HCT116 (cell line): ENCODE measurements around the gene ACSL4. TPM values are rescaled to one million over a fixed set of nuclear protein-coding genes. Genes with fewer than 3 reads are reported as not detected.

ENCODE experiments used
- ATAC-seq: fragments of 200-7000 bp; cut with Tn5 transposase; 2 replicates; pipeline ENCODE4 v1.9.1; 2020; ENCODE audit warnings: mild to moderate bottlenecking, moderate library complexity
- BruUV-seq: library from RNA; stranded (reverse); fragments of 400-500 nt; replicated peaks from 2 replicates; lab custom pipeline; 2021; lab: Mats Ljungman, UMichigan
- CTCF ChIA-PET: fragments of 300-600 bp; sonication (Branson Sonifier 250); formaldehyde crosslinking; loops from one replicate; lab custom pipeline; 2021; ENCODE audit warnings: antibody characterized with exemption; lab: Charles Lee
- POLR2A ChIA-PET: fragments of 300-600, 350-600 bp; sonication (Branson Sonifier 250); formaldehyde crosslinking; loops from one replicate; lab custom pipeline; 2021; ENCODE audit warnings: antibody characterized with exemption; lab: Charles Lee
- RAD21 ChIA-PET, 2 experiments: fragments of 300-600 bp; sonication (Branson Sonifier 250); formaldehyde crosslinking; loops; one replicate each; lab custom pipeline; 2023; ENCODE audit warnings: low total read pairs in 2 of 2; ENCODE audit not compliant: uncharacterized antibody in 2 of 2, unreplicated experiment in 2 of 2, low non-redundant PET in 1 of 2; lab: Charles Lee
- DNase-seq: peaks from one replicate; pipeline ENCODE4 v3.0.0-alpha.2; 2010; ENCODE audit warnings: low read depth, low spot score
- H2AFZ ChIP-seq: fragments of 200-600 bp; shearing (Covaris generic), sonication (generic); 2 replicates; pipeline ENCODE4 v1.6.1; 2017; ENCODE audit warnings: low read depth, mixed run types, mixed read lengths, antibody characterized with exemption, low read length; ENCODE audit not compliant: poor library complexity, severe bottlenecking
- H3K27ac ChIP-seq: 2 replicates; pipeline ENCODE4 v1.5.1; 2012; ENCODE audit warnings: low read depth, low read length
- H3K27me3 ChIP-seq: fragments of 200-600 bp; sonication (generic); 2 replicates; pipeline ENCODE4 v1.6.1; 2016; ENCODE audit warnings: mixed run types, low read length, mixed read lengths; ENCODE audit not compliant: insufficient read depth
- H3K36me3 ChIP-seq, 2 experiments: fragments of 200-500 bp in 1 of 2; fragments of 200-600 bp in 1 of 2; sonication (Bioruptor generic) in 1 of 2; sonication (generic) in 1 of 2; 2 replicates each; pipeline versions ENCODE4 v1.5.1 to v1.6.1; 2014 to 2016; ENCODE audit warnings: low read length in 2 of 2, inconsistent platforms in 1 of 2, mixed read lengths in 1 of 2, mixed run types in 1 of 2; ENCODE audit not compliant: insufficient read depth in 2 of 2, control insufficient read depth in 1 of 2
- H3K4me1 ChIP-seq, 2 experiments: fragments of 200-600 bp in 1 of 2; sonication (generic) in 1 of 2; 2 replicates each; pipeline versions ENCODE4 v1.5.1 to v1.6.1; 2012 to 2017; ENCODE audit warnings: low read length in 2 of 2, inconsistent platforms in 1 of 2, mild to moderate bottlenecking in 1 of 2, mixed read lengths in 1 of 2, mixed run types in 1 of 2, moderate library complexity in 1 of 2; ENCODE audit not compliant: insufficient read depth in 2 of 2, control insufficient read depth in 1 of 2
- H3K4me2 ChIP-seq: fragments of 200-600 bp; sonication (generic); 2 replicates; pipeline ENCODE4 v1.6.1; 2017; ENCODE audit warnings: mixed run types, low read length, mixed read lengths
- H3K4me3 ChIP-seq, 2 experiments: fragments of 200-600 bp in 1 of 2; sonication (generic) in 1 of 2; replicated peaks in 1 of 2; 2 replicates each; pipeline ENCODE4 v1.5.1; 2011 to 2016; ENCODE audit warnings: low read length in 2 of 2, control low read depth in 1 of 2, low read depth in 1 of 2, mild to moderate bottlenecking in 1 of 2, mixed read lengths in 1 of 2, mixed run types in 1 of 2
- H3K79me2 ChIP-seq: fragments of 200-600 bp; sonication (generic); 2 replicates; pipeline ENCODE4 v1.6.1; 2017; ENCODE audit warnings: mild to moderate bottlenecking, mixed run types, low read length, moderate library complexity, mixed read lengths; ENCODE audit not compliant: insufficient read depth
- H3K9ac ChIP-seq: fragments of 200-600 bp; sonication (generic); 2 replicates; pipeline ENCODE4 v1.6.1; 2016; ENCODE audit warnings: low read length, mixed read lengths
- H3K9me2 ChIP-seq: fragments of 200-600 bp; sonication (generic), shearing (Covaris generic); 2 replicates; pipeline ENCODE4 v1.6.1; 2017; ENCODE audit warnings: mixed run types, mild to moderate bottlenecking, moderate library complexity; ENCODE audit not compliant: insufficient read depth
- H3K9me3 ChIP-seq, 2 experiments: fragments of 200-500 bp in 1 of 2; fragments of 200-600 bp in 1 of 2; sonication (Bioruptor generic) in 1 of 2; sonication (generic) in 1 of 2; 2 replicates each; pipeline ENCODE4 v1.6.1; 2014 to 2017; ENCODE audit warnings: low read length in 2 of 2, mixed read lengths in 2 of 2, inconsistent platforms in 1 of 2, low read depth in 1 of 2, mild to moderate bottlenecking in 1 of 2, mixed run types in 1 of 2, moderate library complexity in 1 of 2; ENCODE audit not compliant: control insufficient read depth in 1 of 2, insufficient read depth in 1 of 2
- H4K20me1 ChIP-seq: fragments of 200-600 bp; sonication (generic), shearing (Covaris generic); 2 replicates; pipeline ENCODE4 v1.6.1; 2017; ENCODE audit warnings: mixed run types, mild to moderate bottlenecking, moderate library complexity; ENCODE audit not compliant: insufficient read depth
- CTCF ChIP-seq, 3 experiments: fragments of 200-600 bp in 1 of 3; sonication (generic) in 1 of 3; IDR thresholded peaks in 2 of 3; conservative IDR thresholded peaks in 1 of 3; 2 replicates each; pipeline ENCODE4 v1.5.1; 2012 to 2017; ENCODE audit warnings: low read depth in 2 of 3, low read length in 2 of 3, antibody characterized with exemption in 1 of 3, borderline replicate concordance in 1 of 3, control low read depth in 1 of 3, mild to moderate bottlenecking in 1 of 3, mixed read lengths in 1 of 3, mixed run types in 1 of 3, moderate library complexity in 1 of 3; ENCODE audit not compliant: insufficient read depth in 1 of 3
- EGR1 ChIP-seq: IDR thresholded peaks from 2 replicates; pipeline ENCODE4 v1.6.1; 2012; ENCODE audit warnings: low read depth
- EZH2phosphoT487 ChIP-seq: fragments of 200-600 bp; IDR thresholded peaks from 2 replicates; pipeline ENCODE4 v1.6.1; 2018; ENCODE audit warnings: antibody characterized with exemption, borderline replicate concordance
- JUND ChIP-seq: IDR thresholded peaks from 2 replicates; pipeline ENCODE4 v1.6.1; 2012
- REST ChIP-seq: IDR thresholded peaks from 2 replicates; pipeline ENCODE4 v1.6.1; 2012; ENCODE audit warnings: low read depth
- SRF ChIP-seq: IDR thresholded peaks from 2 replicates; pipeline ENCODE4 v1.6.1; 2012; ENCODE audit warnings: low read depth
- intact Hi-C: fragments of 100-400 bp; cut with micrococcal nuclease; formaldehyde crosslinking; loops from 2 replicates; pipeline ENCODE4 v1.10.0; 2022
- total RNA-seq: library from RNA; stranded (reverse); gene quantifications from one replicate; pipeline ENCODE4 v1.2.1, GENCODE V29; 2021; ENCODE audit not compliant: unreplicated experiment

Gene ACSL4
- total RNA-seq, 1 experiment from 2014 or later, result 50.5 TPM

DNA sequence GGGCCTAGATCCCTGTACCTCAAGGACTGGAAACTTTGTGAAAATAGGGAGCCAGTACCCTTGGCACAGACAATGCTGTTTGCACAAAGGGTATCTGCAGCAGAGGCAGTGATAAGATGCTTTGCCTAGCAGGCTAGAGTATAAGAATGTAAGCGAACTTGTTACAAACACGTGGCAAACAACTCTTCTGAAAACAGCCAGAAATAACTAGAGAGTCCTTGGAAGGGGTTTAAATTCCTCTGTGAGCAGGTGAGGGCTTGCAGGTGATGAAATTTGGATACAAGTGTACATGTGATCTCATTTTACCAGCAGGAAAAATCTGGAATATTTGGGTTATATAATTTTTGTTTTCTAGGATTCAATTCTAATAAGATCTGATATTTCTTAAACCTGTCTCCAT, 18.6 kb upstream of the ACSL4 start:
- Histone ChIP-seq H4K20me1 (no peaks in the 10 kb centered on the region), H3K79me2 (no peaks in the 10 kb centered on the region), H3K36me3 (no peaks in the 10 kb centered on the region), H3K4me2 (no peak overlapping the region), H3K4me1 (no peaks in the 10 kb centered on the region), H3K27ac (no peak overlapping the region), H3K27me3 (no peaks in the 10 kb centered on the region), H3K9me3 (no peaks in the 10 kb centered on the region), H3K9ac (no peak overlapping the region), H2AFZ (no peak overlapping the region), H3K4me3 (no peak overlapping the region), H3K9me2 (no peaks in the 10 kb centered on the region)
- DNase-seq (no peak), ATAC-seq (no peak)
- ChIA-PET CTCF (no interaction called here), POLR2A (no interaction called here), RAD21 (no interaction called here)
- intact Hi-C loops, result no loop called here
- BruUV-seq, result no TSS peak
- TF ChIP-seq EGR1 (no peak), JUND (no peak), REST (no peak), SRF (no peak), CTCF (IDR thresholded peaks at IDR 0.05 in 2 of 3, conservative IDR thresholded peaks at IDR 0.05 in 1 of 3; ENCODE audit: borderline replicate concordance in 1 of 3, insufficient read depth in 1 of 3, low read depth in 2 of 3, low read length in 2 of 3) (no peak), EZH2phosphoT487 (no peak)
